IMR-90 (cell line): Measurements from ENCODE around the gene AMER2. TPM values are rescaled to one million over a fixed set of nuclear protein-coding genes. Genes with fewer than 3 reads are reported as not detected.

ENCODE experiments used
- ATAC-seq: fragments of 200-7000 bp; cut with Tn5 transposase; 2 replicates; pipeline ENCODE4 v1.9.1; 2020; ENCODE audit warnings: low read depth, mild to moderate bottlenecking, moderate library complexity
- BruUV-seq: library from RNA; stranded (reverse); fragments of 400-500 nt; replicated peaks from 2 replicates; lab custom pipeline; 2021; lab: Mats Ljungman, UMichigan
- CTCF ChIA-PET: fragments of 300-600 bp; formaldehyde crosslinking; extraction: SDS; loops from one replicate; lab custom pipeline; 2021; ENCODE audit warnings: antibody characterized with exemption; lab: Yijun Ruan, JAX
- POLR2A ChIA-PET: fragments of 300-600 bp; sonication (Branson Sonifier 250); formaldehyde crosslinking; loops from one replicate; lab custom pipeline; 2022; ENCODE audit warnings: antibody characterized with exemption; ENCODE audit not compliant: unreplicated experiment; lab: Charles Lee
- DNase-seq: peaks from one replicate; pipeline ENCODE4 v3.0.0; 2013
- H2AFZ ChIP-seq: replicated peaks from 2 replicates; pipeline ENCODE3; 2013; ENCODE audit warnings: low read length, mild to moderate bottlenecking; ENCODE audit not compliant: poor library complexity
- H2AK5ac ChIP-seq: 2 replicates; pipeline ENCODE4 v1.6.1; 2013; ENCODE audit warnings: low read depth, low read length, inconsistent platforms
- H2AK9ac ChIP-seq: replicated peaks from 2 replicates; pipeline ENCODE3; 2013; ENCODE audit warnings: mild to moderate bottlenecking, low read depth, low read length, moderate library complexity; ENCODE audit not compliant: poor library complexity
- H2BK120ac ChIP-seq: 2 replicates; pipeline ENCODE4 v1.6.1; 2013; ENCODE audit warnings: low read depth, low read length, inconsistent platforms
- H2BK15ac ChIP-seq: 3 replicates; pipeline ENCODE4 v1.6.1; 2013; ENCODE audit warnings: low read depth, low read length, inconsistent platforms
- H2BK20ac ChIP-seq: 2 replicates; pipeline ENCODE4 v1.6.1; 2013; ENCODE audit warnings: low read depth, mild to moderate bottlenecking, inconsistent platforms, low read length, moderate library complexity
- H2BK5ac ChIP-seq: 2 replicates; pipeline ENCODE4 v1.6.1; 2013; ENCODE audit warnings: mild to moderate bottlenecking, low read depth, low read length, inconsistent platforms; ENCODE audit not compliant: poor library complexity, severe bottlenecking
- H3K14ac ChIP-seq: replicated peaks from 2 replicates; pipeline ENCODE4 v1.6.1; 2013; ENCODE audit warnings: low read depth, low read length, inconsistent platforms
- H3K18ac ChIP-seq: 2 replicates; pipeline ENCODE4 v1.6.1; 2013; ENCODE audit warnings: low read depth, low read length, control low read depth
- H3K23ac ChIP-seq: 2 replicates; pipeline ENCODE4 v1.6.1; 2013; ENCODE audit warnings: low read depth, low read length, inconsistent platforms
- H3K27ac ChIP-seq: 2 replicates; pipeline ENCODE4 v1.5.1; 2013; ENCODE audit warnings: mild to moderate bottlenecking, control low read depth, low read length; ENCODE audit not compliant: insufficient read depth
- H3K27me3 ChIP-seq: 2 replicates; pipeline ENCODE4 v1.6.1; 2013; ENCODE audit warnings: low read length; ENCODE audit not compliant: control insufficient read depth, insufficient read depth
- H3K36me3 ChIP-seq: 2 replicates; pipeline ENCODE4 v1.6.1; 2013; ENCODE audit warnings: low read length, mixed read lengths; ENCODE audit not compliant: control insufficient read depth, insufficient read depth
- H3K4ac ChIP-seq: 2 replicates; pipeline ENCODE4 v1.6.1; 2013; ENCODE audit warnings: low read depth, low read length, inconsistent platforms
- H3K4me1 ChIP-seq: 2 replicates; pipeline ENCODE4 v1.6.1; 2013; ENCODE audit warnings: low read length, mixed read lengths; ENCODE audit not compliant: control insufficient read depth, insufficient read depth
- H3K4me2 ChIP-seq: 2 replicates; pipeline ENCODE4 v1.6.1; 2013; ENCODE audit warnings: low read depth, mild to moderate bottlenecking, control low read depth, low read length, moderate library complexity
- H3K4me3 ChIP-seq: 2 replicates; pipeline ENCODE4 v1.5.1; 2013; ENCODE audit warnings: low read depth, mild to moderate bottlenecking, control low read depth, low read length, moderate library complexity; ENCODE audit not compliant: insufficient read depth
- H3K56ac ChIP-seq: 2 replicates; pipeline ENCODE4 v1.6.1; 2013; ENCODE audit warnings: low read length, inconsistent platforms; ENCODE audit not compliant: insufficient read depth; ENCODE audit errors: extremely low read depth
- H3K79me1 ChIP-seq, 2 experiments: 2 replicates each; pipeline ENCODE4 v1.6.1; 2013; ENCODE audit warnings: low read length in 2 of 2, inconsistent platforms in 1 of 2, low read depth in 1 of 2
- H3K9ac ChIP-seq: 2 replicates; pipeline ENCODE4 v1.6.1; 2013; ENCODE audit warnings: low read depth, low read length, control low read depth
- H3K9me1 ChIP-seq: 2 replicates; pipeline ENCODE4 v1.6.1; 2013; ENCODE audit warnings: low read length, inconsistent platforms; ENCODE audit not compliant: insufficient read depth
- H3K9me3 ChIP-seq: 2 replicates; pipeline ENCODE4 v1.6.1; 2013; ENCODE audit warnings: low read length; ENCODE audit not compliant: control insufficient read depth, insufficient read depth
- H4K20me1 ChIP-seq: 2 replicates; pipeline ENCODE4 v1.6.1; 2013; ENCODE audit warnings: low read length, inconsistent platforms; ENCODE audit not compliant: insufficient read depth
- H4K5ac ChIP-seq: 2 replicates; pipeline ENCODE4 v1.6.1; 2013; ENCODE audit warnings: mild to moderate bottlenecking, low read depth, low read length, control low read depth
- H4K8ac ChIP-seq, 2 experiments: 2 replicates each; pipeline ENCODE4 v1.6.1; 2013; ENCODE audit warnings: low read depth in 2 of 2, low read length in 2 of 2, control low read depth in 1 of 2, inconsistent platforms in 1 of 2
- H4K91ac ChIP-seq: 2 replicates; pipeline ENCODE4 v1.6.1; 2013; ENCODE audit warnings: low read depth, low read length, inconsistent platforms; ENCODE audit not compliant: insufficient read depth
- BHLHE40 ChIP-seq: fragments of 150-350 bp; IDR thresholded peaks from 2 replicates; pipeline ENCODE4 v1.6.1; 2016; ENCODE audit warnings: mild to moderate bottlenecking, low read depth, low read length
- FOS ChIP-seq: fragments of 150-350 bp; IDR thresholded peaks from 2 replicates; pipeline ENCODE4 v1.6.1; 2016; ENCODE audit warnings: low read depth, low read length
- MAFK ChIP-seq: IDR thresholded peaks from 2 replicates; pipeline ENCODE4 v1.6.1; 2012; ENCODE audit warnings: low read depth, low read length, improper control_type of control experiment
- POLR2A ChIP-seq: IDR thresholded peaks from 2 replicates; pipeline ENCODE4 v1.6.1; 2012; ENCODE audit warnings: mild to moderate bottlenecking, low read depth, low read length
- RAD21 ChIP-seq: IDR thresholded peaks from 2 replicates; pipeline ENCODE4 v1.6.1; 2012; ENCODE audit warnings: low read length, improper control_type of control experiment
- RCOR1 ChIP-seq: IDR thresholded peaks from 2 replicates; pipeline ENCODE4 v1.6.1; 2012; ENCODE audit warnings: mild to moderate bottlenecking, low read length, improper control_type of control experiment; ENCODE audit not compliant: insufficient replicate concordance
- RFX5 ChIP-seq: IDR thresholded peaks from 2 replicates; pipeline ENCODE4 v1.8.0; 2012; ENCODE audit warnings: low read depth, mild to moderate bottlenecking, low read length, moderate library complexity
- WGBS, 2 experiments: methylation state at CpG; one replicate each; pipeline versions ENCODE4 v1.1.5 to v1.1.7; 2013; ENCODE audit warnings: missing lambda C conversion rate in 2 of 2; ENCODE audit not compliant: insufficient read length in 1 of 2; ENCODE audit errors: extremely low coverage in 2 of 2; 5-methylcytosine and 5-hydroxymethylcytosine counted together
- dilution Hi-C: fragments of 300-500 bp; cut with HindIII; formaldehyde crosslinking; loops from one replicate; pipeline ENCODE4 v1.14.3; 2018; ENCODE audit warnings: low sequenced_read_pairs; ENCODE audit not compliant: unreplicated experiment
- in situ Hi-C: fragments of 300-500 bp; cut with MboI; formaldehyde crosslinking; loops from 3 replicates; pipeline ENCODE4 v1.14.3; 2019; ENCODE audit warnings: low sequenced_read_pairs, inconsistent platforms, mixed read lengths
- intact Hi-C: fragments of 100-400 bp; cut with micrococcal nuclease; formaldehyde crosslinking; loops from 2 replicates; pipeline ENCODE4 v1.10.0; 2022
- polyA plus RNA-seq, 3 experiments: library from polyadenylated mRNA; depleted of rRNA; stranded (reverse); fragments of >200 nt; gene quantifications; 2 replicates each; pipeline ENCODE4 v1.2.3, GENCODE V29; 2012; ENCODE audit warnings: low replicate concordance in 1 of 3
- total RNA-seq: library from RNA; depleted of rRNA; stranded (reverse); fragments of >200 nt; gene quantifications from 2 replicates; pipeline ENCODE4 v1.2.3, GENCODE V29; 2012
- TF ChIP-seq, protein P1 (sequence below): fragments of 150-350 bp; IDR thresholded peaks from 2 replicates; pipeline ENCODE4 v1.6.1; 2017; ENCODE audit warnings: mild to moderate bottlenecking, antibody characterized with exemption, low read length, low read depth

The AMER2 gene
- total and polyA plus RNA-seq, 2 of the 4 experiments (the other 2 are of a cell fraction) = not detected

DNA sequence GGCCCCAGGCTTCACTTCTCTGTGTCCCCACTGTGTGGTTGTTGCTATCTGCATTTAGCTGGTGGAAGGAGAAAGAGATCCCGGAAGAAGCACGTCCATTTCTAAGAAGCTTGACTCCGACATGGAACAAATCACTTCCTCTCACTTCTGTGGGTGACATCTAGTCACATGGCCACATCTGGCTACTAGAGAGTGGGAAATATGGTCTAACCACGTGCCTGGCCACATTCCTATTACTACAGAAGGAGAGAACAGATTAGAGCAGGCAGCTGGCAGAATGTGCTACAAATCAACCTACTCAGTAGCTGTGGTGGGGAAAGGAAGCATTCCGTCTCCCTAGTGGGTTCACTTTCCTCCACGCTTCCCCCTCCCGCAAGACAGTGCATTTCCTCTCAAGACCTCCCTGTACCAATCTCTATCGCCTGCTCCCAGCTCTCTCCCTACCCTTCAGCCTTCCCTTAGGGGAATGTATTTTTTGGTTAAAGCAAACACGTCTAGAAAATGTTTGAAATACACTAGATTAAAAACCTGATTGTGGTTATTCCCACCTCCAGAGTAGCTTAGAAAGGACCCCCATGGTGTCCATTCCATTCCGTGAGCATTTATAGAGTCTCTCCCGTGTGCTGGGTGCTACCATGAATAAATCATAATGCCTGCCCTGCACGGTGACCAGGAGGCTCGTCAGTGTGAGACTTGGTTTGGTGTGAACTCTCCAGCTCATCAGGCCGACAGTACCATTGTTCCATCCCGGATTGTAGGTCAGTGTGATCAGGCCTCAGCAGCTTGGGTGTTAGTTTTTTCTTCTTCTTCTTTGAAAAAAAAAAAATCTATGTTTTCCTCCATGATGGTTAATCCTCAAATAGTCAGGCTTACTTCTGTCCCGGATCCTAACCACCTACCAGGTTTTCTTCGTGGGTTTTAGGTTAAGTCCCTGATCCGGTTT lies 8.0 kb upstream of the AMER2 start:
- Histone ChIP-seq H2BK5ac (no peak overlapping the region), H3K18ac (no peak overlapping the region), H3K9me3 (no peaks in the 10 kb centered on the region), H3K79me1 (no peaks in the 10 kb centered on the region), H3K9ac (no peak overlapping the region), H3K4me1 (no peaks in the 10 kb centered on the region), H3K14ac (no peak overlapping the region), H3K9me1 (no peaks in the 10 kb centered on the region), H3K56ac (no peak overlapping the region), H2BK15ac (no peak overlapping the region), H3K27me3 (peaks cover 10% of the 10 kb centered on the region), H3K4ac (no peak overlapping the region), H3K4me3 (no peak overlapping the region), H2AK5ac (no peak overlapping the region), H4K91ac (no peak overlapping the region), H3K4me2 (no peak overlapping the region), H3K36me3 (no peaks in the 10 kb centered on the region), H3K23ac (no peak overlapping the region), H4K20me1 (no peaks in the 10 kb centered on the region), H2AFZ (no peak overlapping the region), H2BK20ac (no peak overlapping the region), H4K5ac (no peak overlapping the region), H2AK9ac (no peak overlapping the region), H2BK120ac (no peak overlapping the region), H3K27ac (no peak overlapping the region), H4K8ac (no peak overlapping the region)
- dilution Hi-C loops (no loop called here), intact Hi-C loops (no loop called here), in situ Hi-C loops (no loop called here)
- BruUV-seq = no TSS peak
- WGBS, 2 experiments = no CpG with 5 or more reads among the region's 18 CpGs
- no peak for TF ChIP-seq BHLHE40
- TF ChIP-seq RFX5 = no peak
- TF ChIP-seq RCOR1 = no peak
- no peak for TF ChIP-seq POLR2A
- TF ChIP-seq, protein P1, sequence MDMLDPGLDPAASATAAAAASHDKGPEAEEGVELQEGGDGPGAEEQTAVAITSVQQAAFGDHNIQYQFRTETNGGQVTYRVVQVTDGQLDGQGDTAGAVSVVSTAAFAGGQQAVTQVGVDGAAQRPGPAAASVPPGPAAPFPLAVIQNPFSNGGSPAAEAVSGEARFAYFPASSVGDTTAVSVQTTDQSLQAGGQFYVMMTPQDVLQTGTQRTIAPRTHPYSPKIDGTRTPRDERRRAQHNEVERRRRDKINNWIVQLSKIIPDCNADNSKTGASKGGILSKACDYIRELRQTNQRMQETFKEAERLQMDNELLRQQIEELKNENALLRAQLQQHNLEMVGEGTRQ = no peak
- TF ChIP-seq MAFK = no peak
- TF ChIP-seq RAD21 = no peak
- no peak for TF ChIP-seq FOS
- ChIA-PET POLR2A (no interaction called here), CTCF (interaction anchor here (0.6 kb wide), 1 partner anchor 58 kb away, joined by 4 read pairs; no protein-coding TSS in a partner anchor)
- no peak for ATAC-seq
- DNase-seq = no peak
